HepG2 (cell line): ENCODE data around the gene VDAC1. TPM values are rescaled to one million over a fixed set of nuclear protein-coding genes. Genes with fewer than 3 reads are reported as not detected.

ENCODE experiments used
- ATF5 ChIP-seq: sonication (generic); formaldehyde crosslinking; IDR thresholded peaks from 2 replicates; pipeline ENCODE4 v1.4.0; 2020; ENCODE audit warnings: mild to moderate bottlenecking, low read depth, missing genetic modification reagents
- DBP ChIP-seq: sonication (generic); formaldehyde crosslinking; IDR thresholded peaks from 2 replicates; pipeline ENCODE4 v1.4.0; 2020; ENCODE audit warnings: missing genetic modification reagents; ENCODE audit errors: not compliant biosample characterization
- ETV5 ChIP-seq: IDR thresholded peaks from 2 replicates; pipeline ENCODE4 v1.6.1; 2018; ENCODE audit warnings: missing biosample characterization, missing genetic modification reagents, inconsistent platforms, borderline replicate concordance
- HNRNPH1 ChIP-seq: fragments of 200-400 bp; formaldehyde crosslinking; optimal IDR thresholded peaks from 2 replicates; pipeline ENCODE3; 2017; ENCODE audit warnings: mild to moderate bottlenecking, low read depth, low read length
- IKZF5 ChIP-seq: IDR thresholded peaks from 2 replicates; pipeline ENCODE4 v1.6.1; 2018; ENCODE audit warnings: missing genetic modification reagents, mild to moderate bottlenecking, missing compliant biosample characterization
- MEF2D ChIP-seq: sonication (generic); formaldehyde crosslinking; IDR thresholded peaks from 2 replicates; pipeline ENCODE4 v1.5.1; 2020; ENCODE audit warnings: mild to moderate bottlenecking, missing genetic modification reagents
- MEIS1 ChIP-seq: sonication (generic); formaldehyde crosslinking; IDR thresholded peaks from 2 replicates; pipeline ENCODE4 v1.9.0; 2021; ENCODE audit warnings: mild to moderate bottlenecking, missing genetic modification reagents, moderate library complexity, borderline replicate concordance
- MTERF4 ChIP-seq: sonication (generic); formaldehyde crosslinking; IDR thresholded peaks from 2 replicates; pipeline ENCODE4 v1.8.0; 2023; ENCODE audit warnings: mild to moderate bottlenecking, missing genetic modification reagents
- MYC ChIP-seq: sonication (generic); formaldehyde crosslinking; IDR thresholded peaks from 2 replicates; pipeline ENCODE4 v1.9.0; 2021; ENCODE audit warnings: missing genetic modification reagents, borderline replicate concordance
- NR2F2 ChIP-seq: IDR thresholded peaks from 2 replicates; pipeline ENCODE4 v1.6.1; 2012; ENCODE audit warnings: low read depth, inconsistent platforms, borderline replicate concordance
- PHF21A ChIP-seq: sonication (generic); formaldehyde crosslinking; IDR thresholded peaks from 2 replicates; pipeline ENCODE4 v1.5.0; 2020; ENCODE audit warnings: mild to moderate bottlenecking, missing genetic modification reagents
- PITX1 ChIP-seq: sonication (generic); formaldehyde crosslinking; IDR thresholded peaks from 2 replicates; pipeline ENCODE4 v1.5.1; 2020; ENCODE audit warnings: mild to moderate bottlenecking, missing genetic modification reagents
- PPARG ChIP-seq: conservative IDR thresholded peaks from 2 replicates; pipeline ENCODE4 v1.6.1; 2016; ENCODE audit warnings: missing biosample characterization, missing genetic modification reagents
- SMAD3 ChIP-seq: sonication (generic); formaldehyde crosslinking; IDR thresholded peaks from 2 replicates; pipeline ENCODE4 v1.4.0; 2020; ENCODE audit warnings: missing genetic modification reagents
- SOX6 ChIP-seq, 2 experiments: fragments of 450-650 bp in 1 of 2; sonication (generic) in 1 of 2; formaldehyde crosslinking in 1 of 2; IDR thresholded peaks; 2 replicates each; pipeline versions ENCODE4 v1.4.0 to v1.6.1; 2017 to 2020; ENCODE audit warnings: antibody characterized with exemption in 1 of 2, mild to moderate bottlenecking in 1 of 2, missing genetic modification reagents in 1 of 2
- TFDP1 ChIP-seq: IDR thresholded peaks from 2 replicates; pipeline ENCODE4 v1.6.1; 2016; ENCODE audit warnings: missing compliant biosample characterization, missing genetic modification reagents, borderline replicate concordance
- ZMYM4 ChIP-seq: sonication (generic); formaldehyde crosslinking; IDR thresholded peaks from 2 replicates; pipeline ENCODE4 v1.8.1; 2023; ENCODE audit warnings: mild to moderate bottlenecking, missing genetic modification reagents
- ZNF343 ChIP-seq: sonication (generic); formaldehyde crosslinking; IDR thresholded peaks from 2 replicates; pipeline ENCODE4 v1.4.0; 2020; ENCODE audit warnings: mild to moderate bottlenecking, missing genetic modification reagents
- ZNF367 ChIP-seq: sonication (generic); formaldehyde crosslinking; IDR thresholded peaks from 2 replicates; pipeline ENCODE4 v1.4.0; 2020; ENCODE audit warnings: missing genetic modification reagents, borderline replicate concordance
- ZNF484 ChIP-seq: sonication (generic); formaldehyde crosslinking; IDR thresholded peaks from 2 replicates; pipeline ENCODE4 v1.5.1; 2020; ENCODE audit warnings: mild to moderate bottlenecking, low read depth, missing genetic modification reagents, borderline replicate concordance
- polyA plus RNA-seq, 8 experiments: library from polyadenylated mRNA; depleted of rRNA in 3 of 8; stranded (reverse) in 7 of 8; unstranded in 1 of 8; fragments of >200 nt; fragmentation: Illumina TruSeq in 4 of 8; extraction: Trizol in 4 of 8; gene quantifications; 2 replicates each; pipeline versions ENCODE4 v1.2.1 to v1.2.3, GENCODE V29; 2011 to 2016; ENCODE audit warnings: low read depth in 4 of 8, missing spikeins in 1 of 8, mixed read lengths in 1 of 8; ENCODE audit not compliant: insufficient read depth in 1 of 8
- total RNA-seq, 5 experiments: library from RNA; depleted of rRNA; stranded (reverse); fragments of >200 nt; fragmentation: Illumina TruSeq; extraction: Trizol; gene quantifications; 2 replicates each; pipeline ENCODE4 v1.2.3, GENCODE V29; 2016; ENCODE audit warnings: low read depth in 1 of 5
- TF ChIP-seq, protein P1 (sequence below): sonication (generic); formaldehyde crosslinking; IDR thresholded peaks from 2 replicates; pipeline ENCODE4 v1.8.1; 2023; ENCODE audit warnings: mild to moderate bottlenecking, missing genetic modification reagents
- TF ChIP-seq, protein P2 (sequence below): sonication (generic); formaldehyde crosslinking; IDR thresholded peaks from 2 replicates; pipeline ENCODE4 v1.4.0; 2020; ENCODE audit warnings: mild to moderate bottlenecking, low read depth, missing genetic modification reagents

VDAC1 gene
- total and polyA plus RNA-seq, 2 of the 13 experiments (the other 11 are each of a cell fraction or from before 2014, with no cell fraction given) = 112 to 380 TPM

- TF ChIP-seq SOX6 (IDR thresholded peaks at IDR 0.05) (no peak), SOX6 (CRISPR knock-in tag; IDR thresholded peaks at IDR 0.05) (peak; percentile 39; the same call in 1 of the 2 replicates), HNRNPH1 (no peak), MEIS1 (CRISPR knock-in tag) (no peak), ETV5 (CRISPR knock-in tag) (0 out of 2 replicates have a peak, but pooled peaks have one; percentile 19), MEF2D (CRISPR knock-in tag) (0 out of 2 replicates have a peak, but pooled peaks have one; percentile 47), ATF5 (CRISPR knock-in tag) (0 out of 2 replicates have a peak, but pooled peaks have one; percentile 3), ZNF484 (CRISPR knock-in tag) (no peak), DBP (CRISPR knock-in tag) (no peak), MTERF4 (no peak), PHF21A (CRISPR knock-in tag) (peak; percentile 23; the same call in 1 of the 2 replicates), NR2F2 (peak; percentile 31; the same call in 1 of the 2 replicates), PPARG (CRISPR knock-in tag) (0 out of 2 replicates have a peak, but pooled peaks have one; percentile 19), TFDP1 (CRISPR knock-in tag) (no peak), PITX1 (CRISPR knock-in tag) (0 out of 2 replicates have a peak, but pooled peaks have one; percentile 29), IKZF5 (0 out of 2 replicates have a peak, but pooled peaks have one; percentile 11), ZMYM4 (CRISPR knock-in tag) (no peak), ZNF367 (no peak), ZNF343 (CRISPR knock-in tag) (no peak), SMAD3 (CRISPR knock-in tag) (no peak), MYC (CRISPR knock-in tag) (peak; percentile 6; the same call in 1 of the 2 replicates)
- TF ChIP-seq, protein P1, sequence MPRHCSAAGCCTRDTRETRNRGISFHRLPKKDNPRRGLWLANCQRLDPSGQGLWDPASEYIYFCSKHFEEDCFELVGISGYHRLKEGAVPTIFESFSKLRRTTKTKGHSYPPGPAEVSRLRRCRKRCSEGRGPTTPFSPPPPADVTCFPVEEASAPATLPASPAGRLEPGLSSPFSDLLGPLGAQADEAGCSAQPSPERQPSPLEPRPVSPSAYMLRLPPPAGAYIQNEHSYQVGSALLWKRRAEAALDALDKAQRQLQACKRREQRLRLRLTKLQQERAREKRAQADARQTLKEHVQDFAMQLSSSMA (CRISPR knock-in tag) = no peak
- TF ChIP-seq, protein P2, sequence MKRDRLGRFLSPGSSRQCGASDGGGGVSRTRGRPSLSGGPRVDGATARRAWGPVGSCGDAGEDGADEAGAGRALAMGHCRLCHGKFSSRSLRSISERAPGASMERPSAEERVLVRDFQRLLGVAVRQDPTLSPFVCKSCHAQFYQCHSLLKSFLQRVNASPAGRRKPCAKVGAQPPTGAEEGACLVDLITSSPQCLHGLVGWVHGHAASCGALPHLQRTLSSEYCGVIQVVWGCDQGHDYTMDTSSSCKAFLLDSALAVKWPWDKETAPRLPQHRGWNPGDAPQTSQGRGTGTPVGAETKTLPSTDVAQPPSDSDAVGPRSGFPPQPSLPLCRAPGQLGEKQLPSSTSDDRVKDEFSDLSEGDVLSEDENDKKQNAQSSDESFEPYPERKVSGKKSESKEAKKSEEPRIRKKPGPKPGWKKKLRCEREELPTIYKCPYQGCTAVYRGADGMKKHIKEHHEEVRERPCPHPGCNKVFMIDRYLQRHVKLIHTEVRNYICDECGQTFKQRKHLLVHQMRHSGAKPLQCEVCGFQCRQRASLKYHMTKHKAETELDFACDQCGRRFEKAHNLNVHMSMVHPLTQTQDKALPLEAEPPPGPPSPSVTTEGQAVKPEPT = no peak
Measured at GRCh38 chr5:134020188-134020587, 15.4 kb upstream of the VDAC1 start (continued).
